Hematopoietic multipotent progenitor cell treated with erythropoietin and hydrocortisone succinate and interleukin-3 and kit ligand, for 4 days (in vitro differentiated cells): ENCODE results near the gene NSUN2.
A peak's percentile ranks its signal among the peaks of the same experiment; 100 is the strongest.
"Not testable (repeated sequence)": the region's sequence is repeated elsewhere in the genome, so short reads cannot be mapped to it uniquely, and the experiment has no call there.

Experiments
- DNase-seq: peaks from one replicate; pipeline ENCODE4 v3.0.0-alpha.2; 2015

Gene NSUN2

GRCh38 chr5:6581559-6582426 is 51.1 kb downstream of the NSUN2 start:
- DNase-seq, result no peak

- no peak for DNase-seq
These were observed 51.8 kb downstream of the NSUN2 start for GRCh38 chr5:6581090-6581489.

- no peak for DNase-seq
These were observed 53.3 kb downstream of the NSUN2 start for GRCh38 chr5:6579535-6579934.

GRCh38 chr5:6578676-6579343 is 54.0 kb downstream of the NSUN2 start:
- DNase-seq, result no peak

GRCh38 chr5:6576861-6577501 is 55.9 kb downstream of the NSUN2 start:
- DNase-seq, result peak; percentile 65

GRCh38 chr5:6574537-6575245 is 58.2 kb downstream of the NSUN2 start:
- peak; percentile 17 for DNase-seq

- DNase-seq, result no peak
These were observed 58.7 kb downstream of the NSUN2 start for GRCh38 chr5:6574111-6574510.

GRCh38 chr5:6573651-6574101 is 59.2 kb downstream of the NSUN2 start:
- no peak for DNase-seq

GRCh38 chr5:6572825-6573380 is 59.9 kb downstream of the NSUN2 start:
- DNase-seq, result no peak

GRCh38 chr5:6572086-6572824 is 60.6 kb downstream of the NSUN2 start:
- no peak for DNase-seq

GRCh38 chr5:6571607-6572006 is 61.2 kb downstream of the NSUN2 start:
- DNase-seq, result not testable (repeated sequence)

GRCh38 chr5:6570530-6570929 is 62.3 kb downstream of the NSUN2 start:
- no peak for DNase-seq

- DNase-seq, result no peak
These were observed 64.0 kb downstream of the NSUN2 start for GRCh38 chr5:6568889-6569288.

- DNase-seq, result no peak
These were observed 64.5 kb downstream of the NSUN2 start for GRCh38 chr5:6568383-6568782.

GRCh38 chr5:6567835-6568234 is 65.0 kb downstream of the NSUN2 start:
- DNase-seq, result no peak

GRCh38 chr5:6567068-6567467 is 65.8 kb downstream of the NSUN2 start:
- no peak for DNase-seq

GRCh38 chr5:6565492-6565891 is 67.4 kb downstream of the NSUN2 start:
- DNase-seq, result no peak

- DNase-seq, result no peak
These were observed 74.9 kb downstream of the NSUN2 start for GRCh38 chr5:6557807-6558575.

- DNase-seq, result no peak
These were observed 76.1 kb downstream of the NSUN2 start for GRCh38 chr5:6556802-6557102.

- no peak for DNase-seq
These were observed 76.6 kb downstream of the NSUN2 start for GRCh38 chr5:6556089-6556801.

GRCh38 chr5:6554812-6555211 is 78.0 kb downstream of the NSUN2 start:
- no peak for DNase-seq
